H1 (cell line): ENCODE results near the gene CTIF. TPM values are rescaled to one million over a fixed set of nuclear protein-coding genes. Genes with fewer than 3 reads are reported as not detected.

Source experiments
- CTCF ChIA-PET: fragments of 300-600 bp; sonication (Branson Sonifier 250); formaldehyde crosslinking; loops from one replicate; lab custom pipeline; 2021; ENCODE audit not compliant: partially characterized antibody; lab: Charles Lee
- POLR2A ChIA-PET: fragments of 300-600 bp; sonication (Branson Sonifier 250); formaldehyde crosslinking; loops from one replicate; lab custom pipeline; 2021; ENCODE audit warnings: inconsistent platforms; ENCODE audit not compliant: partially characterized antibody; lab: Charles Lee
- DNase-seq, 2 experiments: peaks; one replicate each; pipeline versions ENCODE4 v3.0.0 to v3.0.0-alpha.2; 2010 to 2022; ENCODE audit warnings: low spot score in 2 of 2, low read depth in 1 of 2, mixed read lengths in 1 of 2
- FAIRE-seq: peaks from 2 replicates; lab custom pipeline; 2011; peaks lifted over from hg19 to GRCh38; lab: Jason Lieb, UNC
- H2AFZ ChIP-seq: 2 replicates; pipeline ENCODE4 v1.8.1; 2012; ENCODE audit warnings: low read length, inconsistent platforms
- H2AK5ac ChIP-seq: 2 replicates; pipeline ENCODE4 v1.6.1; 2013; ENCODE audit warnings: low read depth, low read length
- H2BK120ac ChIP-seq: replicated peaks from 2 replicates; pipeline ENCODE3; 2013; ENCODE audit warnings: low read depth, low read length, inconsistent platforms
- H2BK12ac ChIP-seq: 2 replicates; pipeline ENCODE4 v1.6.1; 2013; ENCODE audit warnings: low read depth, low read length
- H2BK15ac ChIP-seq: 2 replicates; pipeline ENCODE4 v1.6.1; 2013; ENCODE audit warnings: low read length
- H2BK20ac ChIP-seq: 2 replicates; pipeline ENCODE4 v1.6.1; 2013; ENCODE audit warnings: low read length
- H2BK5ac ChIP-seq: 2 replicates; pipeline ENCODE4 v1.6.1; 2013; ENCODE audit warnings: low read depth, low read length
- H3K14ac ChIP-seq: 2 replicates; pipeline ENCODE4 v1.6.1; 2013; ENCODE audit warnings: inconsistent platforms; ENCODE audit not compliant: insufficient read length
- H3K18ac ChIP-seq: 2 replicates; pipeline ENCODE4 v1.6.1; 2013; ENCODE audit warnings: low read length; ENCODE audit errors: extremely low read depth
- H3K23ac ChIP-seq: 2 replicates; pipeline ENCODE4 v1.6.1; 2013; ENCODE audit warnings: inconsistent platforms; ENCODE audit not compliant: insufficient read length
- H3K23me2 ChIP-seq: 2 replicates; pipeline ENCODE4 v1.6.1; 2013; ENCODE audit warnings: low read depth, low read length
- H3K27ac ChIP-seq: 2 replicates; pipeline ENCODE4 v1.6.1; 2011; ENCODE audit warnings: low read depth, low read length, inconsistent platforms
- H3K27me3 ChIP-seq, 4 experiments: replicated peaks in 1 of 4; 1 replicate in 1 of 4; 2 replicates in 3 of 4; pipeline versions ENCODE4 v1.6.1 to v1.8.1; 2011 to 2013; ENCODE audit warnings: low read length in 3 of 4, mild to moderate bottlenecking in 3 of 4, inconsistent platforms in 2 of 4, mixed read lengths in 2 of 4, moderate library complexity in 1 of 4; ENCODE audit not compliant: control insufficient read depth in 3 of 4, insufficient read depth in 3 of 4; ENCODE audit errors: extremely low read depth in 1 of 4
- H3K36me3 ChIP-seq, 4 experiments: 2 replicates each; pipeline versions ENCODE4 v1.6.1 to v1.8.1; 2011 to 2013; ENCODE audit warnings: mild to moderate bottlenecking in 4 of 4, low read length in 3 of 4, moderate library complexity in 2 of 4, control low read depth in 1 of 4, inconsistent platforms in 1 of 4; ENCODE audit not compliant: insufficient read depth in 4 of 4, control insufficient read depth in 2 of 4
- H3K4ac ChIP-seq: replicated peaks from 2 replicates; pipeline ENCODE3; 2013; ENCODE audit warnings: low read length, low read depth, mixed read lengths, inconsistent platforms; ENCODE audit not compliant: insufficient read length
- H3K4me1 ChIP-seq, 4 experiments: replicated peaks in 1 of 4; 1 replicate in 1 of 4; 2 replicates in 3 of 4; pipeline versions ENCODE4 v1.6.1 to v1.8.1; 2011 to 2013; ENCODE audit warnings: low read length in 3 of 4, inconsistent platforms in 2 of 4, mixed read lengths in 1 of 4; ENCODE audit not compliant: insufficient read depth in 4 of 4, control insufficient read depth in 3 of 4
- H3K4me2 ChIP-seq, 2 experiments: 2 replicates each; pipeline versions ENCODE4 v1.6.1 to v1.8.1; 2011 to 2013; ENCODE audit warnings: low read depth in 2 of 2, low read length in 2 of 2, control low read depth in 1 of 2, inconsistent platforms in 1 of 2, mild to moderate bottlenecking in 1 of 2; ENCODE audit not compliant: insufficient read depth in 1 of 2
- H3K4me3 ChIP-seq, 4 experiments: fragments of 200-600, 300-600 bp in 1 of 4; sonication (generic), shearing (Covaris generic), sonication (Bioruptor Twin) in 1 of 4; 2 replicates each; pipeline versions ENCODE4 v1.5.1 to v1.8.1; 2011 to 2016; ENCODE audit warnings: low read length in 4 of 4, low read depth in 3 of 4, control low read depth in 2 of 4, inconsistent platforms in 2 of 4, mild to moderate bottlenecking in 2 of 4, mixed read lengths in 1 of 4, moderate library complexity in 1 of 4; ENCODE audit not compliant: insufficient read depth in 2 of 4; ENCODE audit errors: extremely low read depth in 1 of 4
- H3K56ac ChIP-seq: replicated peaks from 2 replicates; pipeline ENCODE3; 2013; ENCODE audit warnings: low read depth, mild to moderate bottlenecking, mixed read lengths, low read length, inconsistent platforms; ENCODE audit not compliant: insufficient read length
- H3K79me1 ChIP-seq: 2 replicates; pipeline ENCODE4 v1.6.1; 2013; ENCODE audit warnings: low read depth, low read length, control low read depth
- H3K79me2 ChIP-seq, 2 experiments: 2 replicates each; pipeline versions ENCODE4 v1.6.1 to v1.8.1; 2012 to 2013; ENCODE audit warnings: low read length in 2 of 2, mild to moderate bottlenecking in 2 of 2, inconsistent platforms in 1 of 2; ENCODE audit not compliant: insufficient read depth in 2 of 2, control insufficient read depth in 1 of 2
- H3K9ac ChIP-seq, 4 experiments: replicated peaks in 1 of 4; 1 replicate in 1 of 4; 2 replicates in 3 of 4; pipeline versions ENCODE4 v1.6.1 to v1.8.1; 2011 to 2013; ENCODE audit warnings: low read depth in 3 of 4, low read length in 3 of 4, control low read depth in 2 of 4, mild to moderate bottlenecking in 2 of 4, moderate library complexity in 2 of 4, inconsistent platforms in 1 of 4; ENCODE audit errors: extremely low read depth in 1 of 4
- H3K9me3 ChIP-seq, 2 experiments: 2 replicates each; pipeline versions ENCODE4 v1.6.1 to v1.8.1; 2012 to 2013; ENCODE audit warnings: mild to moderate bottlenecking in 2 of 2, moderate library complexity in 2 of 2, control low read depth in 1 of 2, inconsistent platforms in 1 of 2, low read depth in 1 of 2, low read length in 1 of 2, mixed read lengths in 1 of 2; ENCODE audit not compliant: insufficient read depth in 2 of 2
- H4K20me1 ChIP-seq, 2 experiments: replicated peaks in 1 of 2; 2 replicates each; pipeline versions ENCODE3 to v1.8.1; 2011 to 2013; ENCODE audit warnings: inconsistent platforms in 2 of 2, low read length in 2 of 2, mild to moderate bottlenecking in 1 of 2; ENCODE audit not compliant: insufficient read depth in 2 of 2, control insufficient read depth in 1 of 2
- H4K5ac ChIP-seq: 2 replicates; pipeline ENCODE4 v1.6.1; 2013; ENCODE audit warnings: low read length, low read depth, mixed read lengths, inconsistent platforms; ENCODE audit not compliant: insufficient read length
- H4K8ac ChIP-seq: 2 replicates; pipeline ENCODE4 v1.8.0; 2013; ENCODE audit warnings: mild to moderate bottlenecking, moderate library complexity, low read length, inconsistent platforms; ENCODE audit not compliant: insufficient read depth; ENCODE audit errors: extremely low read depth
- H4K91ac ChIP-seq: replicated peaks from 2 replicates; pipeline ENCODE3; 2013; ENCODE audit warnings: low read length, mixed read lengths, inconsistent platforms; ENCODE audit not compliant: insufficient read length
- KDM4A ChIP-seq: IDR thresholded peaks from one replicate; pipeline ENCODE4 v1.7.1; 2012; ENCODE audit warnings: low read depth, mild to moderate bottlenecking, moderate library complexity, low read length, inconsistent platforms; ENCODE audit not compliant: severe bottlenecking
- WGBS, 2 experiments: shearing (Covaris generic) in 1 of 2; methylation state at CpG; one replicate each; pipeline versions ENCODE4 v1.1.6 to v1.1.7; 2013 to 2015; ENCODE audit warnings: low lambda C conversion rate in 2 of 2, mixed read lengths in 2 of 2, inconsistent platforms in 1 of 2, low coverage in 1 of 2, missing lambda C conversion rate in 1 of 2; ENCODE audit not compliant: insufficient replicate concordance in 2 of 2, insufficient coverage in 1 of 2, insufficient read length in 1 of 2; ENCODE audit errors: extremely low coverage in 1 of 2, missing lambda C conversion rate in 1 of 2; 5-methylcytosine and 5-hydroxymethylcytosine counted together
- polyA plus RNA-seq, 7 experiments: library from polyadenylated mRNA; depleted of rRNA in 3 of 7; stranded (reverse) in 5 of 7; unstranded in 2 of 7; fragments of >200 nt in 5 of 7; fragments of 200-250 nt in 2 of 7; gene quantifications; 1 replicate in 5 of 7; 2 replicates in 1 of 7; 4 replicates in 1 of 7; pipeline versions ENCODE4 v1.2.1 to v1.2.3, GENCODE V29; 2011 to 2013; ENCODE audit warnings: missing spikeins in 2 of 7, mixed read lengths in 2 of 7
- total RNA-seq: library from RNA; stranded (reverse); fragmentation: NEBNext Ultra II Directional; extraction: Animal tissue kit (Norgen Biotek cat#: 25700); gene quantifications from 2 replicates; pipeline ENCODE4 v1.2.1, GENCODE V29; 2021

The CTIF gene
- total and polyA plus RNA-seq, 2 of the 8 experiments (the other 6 are each of a cell fraction or from before 2014, with no cell fraction given), result 9.0 to 17.8 TPM

GRCh38 chr18:48707636-48708296, 168.9 kb downstream of the CTIF start:
- Histone ChIP-seq H4K8ac (no peak overlapping the region), H4K5ac (no peak overlapping the region), H3K9me3 (no peaks in the 10 kb centered on the region), H4K91ac (no peak overlapping the region), H2AFZ (no peak overlapping the region), H3K27me3 (no peaks in the 10 kb centered on the region), H2BK20ac (no peak overlapping the region), H2AK5ac (no peak overlapping the region), H3K79me2 (no peaks in the 10 kb centered on the region), H3K9ac (no peak overlapping the region), H3K14ac (no peak overlapping the region), H3K27ac (no peak overlapping the region), H2BK120ac (no peak overlapping the region), H3K4ac (no peak overlapping the region), H3K79me1 (no peaks in the 10 kb centered on the region; the same call in 1 of the 2 replicates), H2BK15ac (peak overlapping the region; percentile 36; the same call in 1 of the 2 replicates), H3K4me1 (peaks cover 0 to 9% (median 3%) of the 10 kb centered on the region in 4 experiments; a peak in 3 of 7 replicates), H2BK12ac (no peak overlapping the region), H3K4me3 (no peak overlapping the region), H3K36me3 (no peaks in the 10 kb centered on the region), H2BK5ac (no peak overlapping the region), H3K18ac (no peak overlapping the region), H3K4me2 (no peak overlapping the region), H4K20me1 (no peaks in the 10 kb centered on the region), H3K23me2 (no peaks in the 10 kb centered on the region), H3K56ac (no peak overlapping the region), H3K23ac (no peak overlapping the region)
- ChIA-PET POLR2A (no interaction called here), CTCF (interaction anchor here (0.8 to 1.4 kb wide), 3 partner anchors 31 to 77 kb away, joined by 3 to 5 read pairs (median 3); no protein-coding TSS in a partner anchor)
- no peak for TF ChIP-seq KDM4A
- DNase-seq, result no peak
- no peak for FAIRE-seq
- 85% methylated on average over 7 of the region's 7 CpGs; no CpG with 5 or more reads in 1 of the 2 experiments for WGBS, 2 experiments
